SU-DHL-6 (cell line): Measurements from ENCODE around the gene SLC39A10.

Experiments
- H2AFZ ChIP-seq: fragments of 200-600 bp; sonication (generic); 2 replicates; pipeline ENCODE4 v1.6.1; 2014; ENCODE audit warnings: low read depth, mild to moderate bottlenecking, moderate library complexity, mixed read lengths, antibody characterized with exemption, low read length; ENCODE audit not compliant: severe bottlenecking
- H3F3A ChIP-seq: fragments of 200-600 bp; shearing (Covaris generic); 2 replicates; pipeline ENCODE4 v1.6.0; 2016; ENCODE audit warnings: antibody characterized with exemption, mild to moderate bottlenecking; ENCODE audit not compliant: insufficient read depth
- H3K27ac ChIP-seq: fragments of 200-600 bp; sonication (generic); 2 replicates; pipeline ENCODE4 v1.5.1; 2016; ENCODE audit warnings: low read depth, mild to moderate bottlenecking, low read length, moderate library complexity, mixed read lengths
- H3K27me3 ChIP-seq: fragments of 200-600 bp; sonication (generic), shearing (Covaris generic); 2 replicates; pipeline ENCODE4 v1.6.0; 2014; ENCODE audit warnings: mild to moderate bottlenecking, low read length
- H3K36me3 ChIP-seq: fragments of 200-600 bp; sonication (generic); 2 replicates; pipeline ENCODE4 v1.6.1; 2014; ENCODE audit warnings: mild to moderate bottlenecking, low read length, mixed read lengths
- H3K4me2 ChIP-seq: fragments of 300-600, 200-600 bp; shearing (Covaris generic), sonication (generic); 2 replicates; pipeline ENCODE4 v1.6.0; 2014; ENCODE audit warnings: low read length, low read depth, mild to moderate bottlenecking; ENCODE audit not compliant: poor library complexity, severe bottlenecking
- H3K4me3 ChIP-seq: fragments of 200-600 bp; sonication (generic); 2 replicates; pipeline ENCODE4 v1.5.1; 2014; ENCODE audit warnings: antibody characterized with exemption, low read length, mild to moderate bottlenecking, mixed read lengths; ENCODE audit not compliant: insufficient read depth, poor library complexity, severe bottlenecking
- H3K79me2 ChIP-seq: fragments of 200-600 bp; sonication (generic); 2 replicates; pipeline ENCODE4 v1.6.1; 2014; ENCODE audit warnings: mild to moderate bottlenecking, low read length, moderate library complexity; ENCODE audit not compliant: insufficient read depth
- H3K9ac ChIP-seq: fragments of 200-600 bp; sonication (generic); 2 replicates; pipeline ENCODE4 v1.7.0; 2014; ENCODE audit warnings: mild to moderate bottlenecking, low read length
- H3K9me2 ChIP-seq: fragments of 200-600 bp; sonication (generic); replicated peaks from 2 replicates; pipeline ENCODE4 v1.6.1; 2014; ENCODE audit warnings: low read length; ENCODE audit not compliant: insufficient read depth
- H3K9me3 ChIP-seq: fragments of 200-600 bp; sonication (generic); 2 replicates; pipeline ENCODE4 v1.6.1; 2014; ENCODE audit warnings: low read length, mixed read lengths; ENCODE audit not compliant: insufficient read depth
- H4K20me1 ChIP-seq: fragments of 200-600 bp; sonication (generic); 2 replicates; pipeline ENCODE4 v1.6.1; 2014; ENCODE audit warnings: low read depth, mild to moderate bottlenecking, antibody characterized with exemption, low read length, moderate library complexity, mixed read lengths
- CTCF ChIP-seq: fragments of 200-600 bp; sonication (generic); IDR thresholded peaks from one replicate; pipeline ENCODE4 v1.5.1; 2017; ENCODE audit warnings: antibody characterized with exemption, mild to moderate bottlenecking, low read length, moderate library complexity; ENCODE audit not compliant: insufficient read depth, poor library complexity, severe bottlenecking
- EZH2phosphoT487 ChIP-seq: fragments of 200-600 bp; sonication (generic), shearing (Covaris generic); conservative IDR thresholded peaks from 2 replicates; pipeline ENCODE4 v1.6.1; 2018; ENCODE audit warnings: mild to moderate bottlenecking, antibody characterized with exemption, low read length, moderate library complexity, mixed read lengths

The SLC39A10 gene

GRCh38 chr2:195734931-195735330 is 77.9 kb downstream of the SLC39A10 start:
- Histone ChIP-seq H3F3A (no peaks in the 10 kb centered on the region), H3K4me2 (no peak overlapping the region), H3K9me3 (no peaks in the 10 kb centered on the region), H3K27me3 (no peaks in the 10 kb centered on the region), H3K9ac (no peak overlapping the region), H3K27ac (no peak overlapping the region), H3K9me2 (no peaks in the 10 kb centered on the region), H4K20me1 (no peaks in the 10 kb centered on the region), H2AFZ (no peak overlapping the region), H3K36me3 (no peaks in the 10 kb centered on the region), H3K79me2 (no peaks in the 10 kb centered on the region), H3K4me3 (no peak overlapping the region)
- TF ChIP-seq EZH2phosphoT487 = no peak
- TF ChIP-seq CTCF = no peak

GRCh38 chr2:195735347-195735746 is 78.3 kb downstream of the SLC39A10 start:
- H3K4me3 ChIP-seq = no peak overlapping the region
- no peak overlapping the region for H3K27ac ChIP-seq
- H3K9me2 ChIP-seq = no peaks in the 10 kb centered on the region
- H3K79me2 ChIP-seq = no peaks in the 10 kb centered on the region
- H2AFZ ChIP-seq = no peak overlapping the region
- TF ChIP-seq CTCF (no peak), EZH2phosphoT487 (no peak)
- H4K20me1 ChIP-seq = no peaks in the 10 kb centered on the region
- H3K36me3 ChIP-seq = no peaks in the 10 kb centered on the region
- no peak overlapping the region for H3K4me2 ChIP-seq
- H3K9ac ChIP-seq = no peak overlapping the region
- no peaks in the 10 kb centered on the region for H3K27me3 ChIP-seq
- no peaks in the 10 kb centered on the region for H3F3A ChIP-seq
- H3K9me3 ChIP-seq = no peaks in the 10 kb centered on the region

- Histone ChIP-seq H3K36me3 (no peaks in the 10 kb centered on the region), H3K79me2 (no peaks in the 10 kb centered on the region), H4K20me1 (no peaks in the 10 kb centered on the region), H3K27me3 (no peaks in the 10 kb centered on the region), H3K9me3 (no peaks in the 10 kb centered on the region), H3K4me3 (no peak overlapping the region), H3K4me2 (no peak overlapping the region), H3F3A (no peaks in the 10 kb centered on the region), H3K27ac (no peak overlapping the region), H3K9me2 (no peaks in the 10 kb centered on the region), H3K9ac (no peak overlapping the region), H2AFZ (no peak overlapping the region)
- TF ChIP-seq CTCF = no peak
- TF ChIP-seq EZH2phosphoT487 = no peak
Measured at GRCh38 chr2:195737511-195738325, 80.7 kb downstream of the SLC39A10 start.
